ENCODE data around the gene RPS6KA1. TPM values are rescaled to one million over a fixed set of nuclear protein-coding genes. Genes with fewer than 3 reads are reported as not detected.
A peak's percentile ranks its signal among the peaks of the same experiment; 100 is the strongest.

RPS6KA1 gene
- total and polyA plus RNA-seq, 2 donors (not counting 1 experiment from before 2014, with no cell fraction given), result 0.64 to 1.7 TPM

DNA sequence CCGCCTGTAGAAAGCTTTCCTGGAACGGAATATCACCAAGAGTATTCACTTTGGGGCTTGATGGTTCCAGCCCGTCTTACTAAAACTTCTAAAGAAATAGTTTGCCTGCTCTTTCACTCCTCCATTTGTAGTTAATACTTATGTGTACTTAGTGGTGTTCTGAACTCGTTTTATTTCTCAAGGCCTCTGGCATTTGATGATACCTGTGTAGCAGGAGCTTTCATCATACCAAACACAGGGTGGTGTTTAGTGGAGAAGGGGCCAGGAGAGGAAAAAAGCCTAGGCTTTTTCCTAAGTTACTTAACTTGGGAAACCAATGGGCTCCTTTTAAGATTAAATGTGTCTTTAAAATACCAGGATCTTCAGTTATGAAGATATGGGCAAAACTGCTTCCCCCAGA lies 74.3 kb downstream of the RPS6KA1 start:
- H3K9ac ChIP-seq (ENCODE audit: insufficient read depth, low read length), result no peak overlapping the region
- H3K4me2 ChIP-seq (ENCODE audit: extremely low read depth, insufficient read depth, low read length), result no peak overlapping the region
- no peak for DNase-seq (ENCODE audit: low read depth in 2 of 2)
- H4K20me1 ChIP-seq (ENCODE audit: control insufficient read depth, extremely low read depth, insufficient read depth, low read length), result no peaks in the 10 kb centered on the region
- no peak overlapping the region for H3K4me3 ChIP-seq (replicated peaks in 1 of 4; ENCODE audit: control extremely low read depth in 1 of 4, insufficient read depth in 1 of 4, low read depth in 3 of 4, low read length in 4 of 4)
- no peak overlapping the region for H2AFZ ChIP-seq (ENCODE audit: low read length)
- H3K4me1 ChIP-seq (ENCODE audit: control insufficient read depth, extremely low read depth, insufficient read depth, low read length), result no peaks in the 10 kb centered on the region
- TF ChIP-seq EZH2 (IDR thresholded peaks at IDR 0.05; ENCODE audit: low read length, missing control alignments) (no peak), CTCF (conservative IDR thresholded peaks at IDR 0.05 in 1 of 2, IDR thresholded peaks at IDR 0.05 in 1 of 2; ENCODE audit: low read depth in 1 of 2, low read length in 2 of 2) (no peak)
- H3K36me3 ChIP-seq (ENCODE audit: control insufficient read depth, insufficient read depth, low read length), result no peaks in the 10 kb centered on the region
- H3K9me3 ChIP-seq (ENCODE audit: control insufficient read depth, insufficient read depth, low read depth, low read length), result no peaks in the 10 kb centered on the region
- H3K27ac ChIP-seq (ENCODE audit: insufficient read depth, low read length), result no peak overlapping the region
- peaks cover 3% of the 10 kb centered on the region for H3K27me3 ChIP-seq (ENCODE audit: control insufficient read depth, insufficient read depth, low read length)
- no peaks in the 10 kb centered on the region for H3K79me2 ChIP-seq (ENCODE audit: control insufficient read depth, insufficient read depth, low read length)

- Histone ChIP-seq H3K4me1 (ENCODE audit: control insufficient read depth, extremely low read depth, insufficient read depth, low read length) (no peaks in the 10 kb centered on the region), H3K36me3 (ENCODE audit: control insufficient read depth, insufficient read depth, low read length) (no peaks in the 10 kb centered on the region), H3K27me3 (ENCODE audit: control insufficient read depth, insufficient read depth, low read length) (peaks cover 8% of the 10 kb centered on the region), H4K20me1 (ENCODE audit: control insufficient read depth, extremely low read depth, insufficient read depth, low read length) (no peaks in the 10 kb centered on the region), H2AFZ (ENCODE audit: low read length) (no peak overlapping the region), H3K4me2 (ENCODE audit: extremely low read depth, insufficient read depth, low read length) (no peak overlapping the region), H3K27ac (ENCODE audit: insufficient read depth, low read length) (no peak overlapping the region), H3K9me3 (ENCODE audit: control insufficient read depth, insufficient read depth, low read depth, low read length) (no peaks in the 10 kb centered on the region), H3K4me3 (replicated peaks in 1 of 4; ENCODE audit: control extremely low read depth in 1 of 4, insufficient read depth in 1 of 4, low read depth in 3 of 4, low read length in 4 of 4) (no peak overlapping the region), H3K9ac (ENCODE audit: insufficient read depth, low read length) (no peak overlapping the region), H3K79me2 (ENCODE audit: control insufficient read depth, insufficient read depth, low read length) (no peaks in the 10 kb centered on the region)
- no peak for TF ChIP-seq CTCF (conservative IDR thresholded peaks at IDR 0.05 in 1 of 2, IDR thresholded peaks at IDR 0.05 in 1 of 2; ENCODE audit: low read depth in 1 of 2, low read length in 2 of 2)
- no peak for TF ChIP-seq EZH2 (IDR thresholded peaks at IDR 0.05; ENCODE audit: low read length, missing control alignments)
- DNase-seq (ENCODE audit: low read depth in 2 of 2), result no peak
Observed at GRCh38 chr1:26607186-26607585, 77.6 kb downstream of the RPS6KA1 start.

DNA sequence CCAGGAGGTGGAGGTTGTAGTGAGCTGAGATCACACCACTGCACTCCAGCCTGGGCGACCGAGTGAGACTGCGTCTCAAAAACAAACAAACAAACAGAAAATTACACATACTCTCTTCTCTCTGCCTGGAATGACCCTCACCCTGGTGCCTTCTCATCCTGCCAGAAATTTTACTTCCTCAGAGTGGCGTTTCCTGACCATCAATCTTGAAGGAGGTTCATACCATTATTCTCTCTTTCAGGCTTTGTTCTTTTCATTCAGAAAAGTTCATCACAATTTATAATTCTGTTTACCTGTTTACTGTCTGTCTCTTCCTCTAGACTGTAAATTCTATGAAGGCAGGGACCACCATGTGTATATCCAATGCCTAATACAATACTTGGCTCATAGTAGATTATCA lies 79.3 kb downstream of the RPS6KA1 start:
- H3K36me3 ChIP-seq (ENCODE audit: control insufficient read depth, insufficient read depth, low read length), result no peaks in the 10 kb centered on the region
- no peaks in the 10 kb centered on the region for H4K20me1 ChIP-seq (ENCODE audit: control insufficient read depth, extremely low read depth, insufficient read depth, low read length)
- no peaks in the 10 kb centered on the region for H3K9me3 ChIP-seq (ENCODE audit: control insufficient read depth, insufficient read depth, low read depth, low read length)
- H3K4me1 ChIP-seq (ENCODE audit: control insufficient read depth, extremely low read depth, insufficient read depth, low read length), result no peaks in the 10 kb centered on the region
- H2AFZ ChIP-seq (ENCODE audit: low read length), result no peak overlapping the region
- H3K27ac ChIP-seq (ENCODE audit: insufficient read depth, low read length), result no peak overlapping the region
- peak in 1 of 2 donors; percentile 15 for DNase-seq (ENCODE audit: low read depth in 2 of 2)
- TF ChIP-seq EZH2 (IDR thresholded peaks at IDR 0.05; ENCODE audit: low read length, missing control alignments) (no peak), CTCF (conservative IDR thresholded peaks at IDR 0.05 in 1 of 2, IDR thresholded peaks at IDR 0.05 in 1 of 2; ENCODE audit: low read depth in 1 of 2, low read length in 2 of 2) (no peak)
- no peak overlapping the region for H3K9ac ChIP-seq (ENCODE audit: insufficient read depth, low read length)
- no peak overlapping the region for H3K4me3 ChIP-seq (replicated peaks in 1 of 4; ENCODE audit: control extremely low read depth in 1 of 4, insufficient read depth in 1 of 4, low read depth in 3 of 4, low read length in 4 of 4)
- H3K27me3 ChIP-seq (ENCODE audit: control insufficient read depth, insufficient read depth, low read length), result peaks cover 6% of the 10 kb centered on the region
- H3K4me2 ChIP-seq (ENCODE audit: extremely low read depth, insufficient read depth, low read length), result no peak overlapping the region
- no peaks in the 10 kb centered on the region for H3K79me2 ChIP-seq (ENCODE audit: control insufficient read depth, insufficient read depth, low read length)
